Stimulated activated naive B cell treated with anti-CD40 and anti-IgM and Interleukin-4, amounts not matched to agents 10 μg/mL and 1 μg/mL and 100 μg/mL, for 72 hours (primary cell): ENCODE measurements around the gene SUV39H2.
"Not testable (repeated sequence)": the region's sequence is repeated elsewhere in the genome, so short reads cannot be mapped to it uniquely, and the experiment has no call there.

Experiments
- ATAC-seq, 2 donors: fragments of 150-1000 bp; cut with Tn5 transposase; replicated peaks; 2 replicates each; pipeline ENCODE4 v1.10.0; 2021; ENCODE audit warnings: moderate library complexity in 1 of 2
- DNase-seq: peaks from one replicate; pipeline ENCODE4 v3.0.0; 2021
- H3K27ac Mint-ChIP-seq: one replicate; pipeline ENCODE4 v1.8.0; 2022; ENCODE audit warnings: mild to moderate bottlenecking, mixed read lengths
- H3K27me3 Mint-ChIP-seq, 2 donors: one replicate each; pipeline ENCODE4 v1.8.0; 2022; ENCODE audit warnings: mixed read lengths in 2 of 2
- H3K36me3 Mint-ChIP-seq, 2 donors: one replicate each; pipeline ENCODE4 v1.8.0; 2022; ENCODE audit warnings: mixed read lengths in 2 of 2, mild to moderate bottlenecking in 1 of 2
- H3K4me1 Mint-ChIP-seq, 2 donors: one replicate each; pipeline ENCODE4 v1.8.0; 2022; ENCODE audit warnings: mixed read lengths in 2 of 2, mild to moderate bottlenecking in 1 of 2
- H3K4me3 Mint-ChIP-seq, 2 donors: one replicate each; pipeline ENCODE4 v1.8.0; 2022; ENCODE audit warnings: mild to moderate bottlenecking in 2 of 2, mixed read lengths in 2 of 2, moderate library complexity in 1 of 2
- H3K9me3 Mint-ChIP-seq, 2 donors: one replicate each; pipeline ENCODE4 v1.8.0; 2022; ENCODE audit warnings: mixed read lengths in 2 of 2, mild to moderate bottlenecking in 1 of 2

SUV39H2 gene

DNA sequence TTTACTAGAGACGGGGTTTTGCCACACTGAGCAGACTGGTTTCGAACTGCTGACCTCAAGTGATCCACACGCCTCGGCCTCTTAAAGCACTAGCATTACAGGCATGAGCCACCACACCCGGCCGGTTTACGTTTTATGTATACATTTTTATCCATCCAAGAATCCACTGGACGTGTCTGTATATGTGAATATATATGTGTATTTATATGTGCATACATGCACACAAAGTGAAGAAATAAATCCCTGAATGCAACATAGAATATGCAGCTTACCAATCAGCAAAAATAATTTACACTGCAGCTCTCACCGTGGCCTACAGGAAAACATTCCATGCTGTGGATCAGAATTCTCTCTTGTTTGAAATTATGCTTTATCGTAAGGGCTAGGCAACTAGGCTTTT, 51.9 kb downstream of the SUV39H2 start:
- no peak overlapping the region for H3K27ac Mint-ChIP-seq
- H3K27me3 Mint-ChIP-seq: no peaks in the 10 kb centered on the region
- no peaks in the 10 kb centered on the region for H3K9me3 Mint-ChIP-seq
- ATAC-seq (no peak), DNase-seq (no peak)
- H3K36me3 Mint-ChIP-seq: peaks cover 37 to 43% of the 10 kb centered on the region in 2 donors
- H3K4me3 Mint-ChIP-seq: no peak overlapping the region
- peaks cover 17 to 27% of the 10 kb centered on the region in 2 donors for H3K4me1 Mint-ChIP-seq

- H3K4me1 Mint-ChIP-seq: peaks cover 4 to 19% of the 10 kb centered on the region in 2 donors
- H3K27me3 Mint-ChIP-seq: no peaks in the 10 kb centered on the region
- ATAC-seq (no peak), DNase-seq (no peak)
- H3K36me3 Mint-ChIP-seq: peaks cover 32 to 39% of the 10 kb centered on the region in 2 donors
- peak overlapping the region; percentile 82 for H3K27ac Mint-ChIP-seq
- no peaks in the 10 kb centered on the region for H3K9me3 Mint-ChIP-seq
- no peak overlapping the region for H3K4me3 Mint-ChIP-seq
Observed at GRCh38 chr10:14936584-14936983, 57.9 kb downstream of the SUV39H2 start.

GRCh38 chr10:14938971-14939370, 60.3 kb downstream of the SUV39H2 start:
- DNase-seq (peak; percentile 23), ATAC-seq (peak; percentile 22 to 44)
- peaks cover 13 to 42% of the 10 kb centered on the region in 2 donors for H3K4me1 Mint-ChIP-seq
- H3K4me3 Mint-ChIP-seq, H3K27ac Mint-ChIP-seq, H3K9me3 Mint-ChIP-seq, H3K27me3 Mint-ChIP-seq: not testable (repeated sequence)
- H3K36me3 Mint-ChIP-seq: peaks cover 22 to 31% of the 10 kb centered on the region in 2 donors

DNA sequence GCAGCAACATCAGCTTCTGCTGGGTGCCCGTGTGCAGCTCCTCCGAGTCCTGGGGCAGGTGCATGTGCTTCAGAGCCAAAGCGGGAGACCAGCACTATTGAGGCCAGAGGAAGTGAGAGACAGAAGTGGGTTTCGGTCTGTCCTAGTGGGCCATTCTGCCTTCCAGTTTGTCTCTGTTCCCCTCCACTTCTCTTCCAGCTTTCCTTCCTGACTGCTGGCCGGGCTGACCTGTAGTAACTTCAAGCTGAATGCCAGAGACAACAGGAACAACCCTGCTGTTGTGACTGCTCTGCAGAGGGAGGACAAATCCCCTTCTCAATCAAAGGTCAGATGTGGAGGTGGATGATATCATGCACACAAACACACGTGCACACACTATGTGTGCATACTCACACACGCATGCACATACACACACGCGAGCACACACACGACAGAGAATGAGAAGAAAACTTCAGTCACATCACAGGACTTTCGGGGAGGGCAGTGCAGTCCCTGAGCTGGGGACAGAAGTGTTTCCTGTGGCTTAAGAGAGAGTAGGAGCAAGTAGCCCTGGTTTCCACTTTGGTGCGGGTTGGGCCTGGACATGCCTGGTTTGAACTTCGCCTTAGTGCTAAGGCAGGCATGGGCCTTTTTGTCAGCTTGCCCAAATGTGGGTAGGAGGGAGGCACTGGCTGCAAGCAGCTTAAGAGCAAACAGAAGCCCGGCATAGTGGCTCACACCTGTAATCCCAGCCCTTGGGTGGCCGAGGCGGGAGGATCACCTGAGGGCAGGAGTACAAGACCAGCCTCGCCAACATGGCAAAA, 63.7 kb downstream of the SUV39H2 start:
- peaks cover 27 to 32% of the 10 kb centered on the region in 2 donors for H3K36me3 Mint-ChIP-seq
- peak; percentile 91 to 94 for ATAC-seq
- peaks cover 12 to 38% of the 10 kb centered on the region in 2 donors for H3K4me1 Mint-ChIP-seq
- peak; percentile 31 for DNase-seq
- not testable (repeated sequence) for H3K9me3 Mint-ChIP-seq, H3K27me3 Mint-ChIP-seq
- H3K27ac Mint-ChIP-seq: peak overlapping the region; percentile 78
- H3K4me3 Mint-ChIP-seq: peak overlapping the region in 1 of 2 donors; percentile 6

- H3K27me3 Mint-ChIP-seq, H3K27ac Mint-ChIP-seq, H3K4me3 Mint-ChIP-seq, DNase-seq, ATAC-seq, H3K9me3 Mint-ChIP-seq: not testable (repeated sequence)
- H3K36me3 Mint-ChIP-seq: peaks cover 26 to 30% of the 10 kb centered on the region in 2 donors
- H3K4me1 Mint-ChIP-seq: peaks cover 10 to 36% of the 10 kb centered on the region in 2 donors
Observed at GRCh38 chr10:14942950-14943338, 64.3 kb downstream of the SUV39H2 start.

- no peaks in the 10 kb centered on the region for H3K9me3 Mint-ChIP-seq
- no peak for ATAC-seq
- DNase-seq: no peak
- H3K36me3 Mint-ChIP-seq: peaks cover 20 to 35% of the 10 kb centered on the region in 2 donors
- no peaks in the 10 kb centered on the region for H3K27me3 Mint-ChIP-seq
- H3K4me3 Mint-ChIP-seq: no peak overlapping the region
- H3K4me1 Mint-ChIP-seq: peaks cover 14 to 41% of the 10 kb centered on the region in 2 donors
- H3K27ac Mint-ChIP-seq: no peak overlapping the region
Observed at GRCh38 chr10:14945108-14945507, 66.4 kb downstream of the SUV39H2 start.

DNA sequence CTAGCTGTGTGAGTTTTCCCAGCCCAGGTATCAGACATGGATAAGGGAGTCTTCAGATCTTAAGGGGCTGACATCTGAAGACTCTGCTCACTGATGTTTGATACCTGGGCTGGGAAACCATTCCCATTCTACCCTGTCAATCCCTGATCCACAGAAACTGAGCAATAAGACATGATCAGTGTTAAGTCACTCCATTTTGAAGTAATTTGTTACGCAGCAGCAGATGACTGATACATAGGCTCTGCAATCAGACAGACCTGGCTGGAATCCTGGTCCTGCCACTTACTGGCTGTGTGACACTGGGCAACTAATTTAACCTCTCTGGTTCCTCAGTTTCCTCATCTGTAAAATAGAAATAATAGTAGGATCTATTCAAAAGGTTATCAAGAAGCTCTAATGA, 68.6 kb downstream of the SUV39H2 start:
- H3K27ac Mint-ChIP-seq: no peak overlapping the region
- DNase-seq: no peak
- peaks cover 23 to 50% of the 10 kb centered on the region in 2 donors for H3K4me1 Mint-ChIP-seq
- H3K4me3 Mint-ChIP-seq: no peak overlapping the region
- peaks cover 23 to 43% of the 10 kb centered on the region in 2 donors for H3K36me3 Mint-ChIP-seq
- no peaks in the 10 kb centered on the region for H3K27me3 Mint-ChIP-seq
- ATAC-seq: no peak
- no peaks in the 10 kb centered on the region for H3K9me3 Mint-ChIP-seq

DNA sequence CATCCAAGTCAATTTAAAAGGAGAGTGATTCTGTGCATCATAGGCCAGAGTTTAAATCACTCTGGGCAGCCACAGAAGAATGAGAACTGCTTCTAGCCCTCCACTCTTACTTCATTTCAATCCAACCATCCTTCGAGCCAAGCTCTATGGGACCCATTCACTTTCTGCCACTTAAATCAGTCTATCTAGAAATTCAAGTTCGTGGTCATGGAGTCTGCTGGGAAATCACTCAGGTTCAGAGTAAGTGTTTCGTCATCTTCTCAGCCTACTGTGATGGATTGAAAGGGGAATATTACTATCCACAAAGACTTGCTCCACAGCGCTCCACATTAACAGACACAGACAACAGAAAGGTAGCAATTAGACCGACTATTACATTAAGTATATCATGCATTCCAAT, 70.6 kb downstream of the SUV39H2 start:
- Mint-ChIP-seq H3K9me3 (no peaks in the 10 kb centered on the region), H3K4me3 (no peak overlapping the region), H3K36me3 (peaks cover 19 to 35% of the 10 kb centered on the region in 2 donors), H3K4me1 (peaks cover 27 to 44% of the 10 kb centered on the region in 2 donors), H3K27ac (no peak overlapping the region), H3K27me3 (no peaks in the 10 kb centered on the region)
- DNase-seq: no peak
- no peak for ATAC-seq

DNA sequence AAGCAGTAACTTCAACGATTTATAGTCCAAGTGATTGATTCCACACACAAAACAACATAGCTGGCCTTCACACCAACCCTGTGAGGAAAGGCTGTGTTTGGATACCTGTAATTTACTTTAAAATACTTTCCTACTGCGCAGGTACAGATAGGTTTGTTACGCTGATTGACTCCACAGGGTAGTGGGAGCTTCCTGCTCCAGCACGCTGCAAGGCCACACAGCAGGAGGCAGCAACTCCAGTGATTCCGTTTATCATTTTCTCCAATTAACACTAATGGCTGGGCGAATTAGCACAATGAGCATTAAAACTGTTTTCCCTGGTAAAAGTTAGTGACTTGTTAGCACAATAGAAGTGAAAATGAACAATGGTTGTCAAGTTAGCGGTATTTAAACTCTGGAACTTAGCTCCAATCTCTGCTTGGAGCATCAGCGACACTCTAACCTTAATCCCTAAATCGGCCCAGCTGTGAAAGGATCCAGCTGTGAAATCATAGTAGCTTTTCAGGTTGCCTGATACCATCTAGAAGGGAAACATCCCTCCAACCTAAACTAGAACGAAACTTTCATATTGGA, 74.3 kb downstream of the SUV39H2 start:
- DNase-seq (no peak), ATAC-seq (no peak)
- Mint-ChIP-seq H3K27ac (peak overlapping the region; percentile 99), H3K27me3 (no peaks in the 10 kb centered on the region), H3K4me1 (peaks cover 36 to 51% of the 10 kb centered on the region in 2 donors), H3K9me3 (no peaks in the 10 kb centered on the region), H3K4me3 (peak overlapping the region; percentile 92 to 98), H3K36me3 (peaks cover 5 to 20% of the 10 kb centered on the region in 2 donors)

DNA sequence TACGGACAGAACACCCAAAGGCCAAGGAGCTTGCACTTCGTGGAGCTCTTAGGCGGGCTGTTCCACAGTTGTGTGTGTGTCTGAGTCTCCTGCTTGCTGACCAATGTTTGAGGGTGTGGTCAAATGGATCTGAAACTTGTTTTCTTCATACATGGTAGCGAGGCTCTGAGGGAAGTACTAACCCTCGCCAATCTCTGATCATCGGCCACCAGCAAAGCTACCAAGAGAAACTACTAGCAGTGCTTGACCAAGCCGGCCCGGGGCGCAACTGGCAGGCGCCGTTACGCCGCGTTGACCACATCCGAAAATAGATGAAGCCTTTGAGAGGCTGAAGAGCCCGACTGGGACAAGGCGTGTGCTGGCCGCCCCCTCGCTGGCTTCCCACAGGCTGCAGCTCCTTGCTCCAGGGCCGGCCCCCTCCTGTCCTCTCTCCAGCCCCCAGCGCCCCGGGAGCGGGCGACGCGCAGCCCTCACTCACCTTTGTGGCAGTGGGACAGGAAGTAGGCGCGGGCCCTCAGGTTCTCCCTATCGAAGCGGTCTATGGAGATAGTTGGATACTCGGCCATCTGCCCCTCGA, 74.8 kb downstream of the SUV39H2 start:
- H3K9me3 Mint-ChIP-seq: no peaks in the 10 kb centered on the region
- peak overlapping the region; percentile 92 to 98 for H3K4me3 Mint-ChIP-seq
- DNase-seq (peak; percentile 11), ATAC-seq (peak; percentile 32 to 35)
- peaks cover 5 to 17% of the 10 kb centered on the region in 2 donors for H3K36me3 Mint-ChIP-seq
- H3K27ac Mint-ChIP-seq: peak overlapping the region; percentile 99
- peaks cover 37 to 51% of the 10 kb centered on the region in 2 donors for H3K4me1 Mint-ChIP-seq
- no peaks in the 10 kb centered on the region for H3K27me3 Mint-ChIP-seq
